ENCODE measurements around the gene TMEM176B. TPM values are rescaled to one million over a fixed set of nuclear protein-coding genes. Genes with fewer than 3 reads are reported as not detected.

Gene TMEM176B
- total RNA-seq, 4 donors from 2014 or later, result 2.5 to 16.6 (median 6.1) TPM

DNA sequence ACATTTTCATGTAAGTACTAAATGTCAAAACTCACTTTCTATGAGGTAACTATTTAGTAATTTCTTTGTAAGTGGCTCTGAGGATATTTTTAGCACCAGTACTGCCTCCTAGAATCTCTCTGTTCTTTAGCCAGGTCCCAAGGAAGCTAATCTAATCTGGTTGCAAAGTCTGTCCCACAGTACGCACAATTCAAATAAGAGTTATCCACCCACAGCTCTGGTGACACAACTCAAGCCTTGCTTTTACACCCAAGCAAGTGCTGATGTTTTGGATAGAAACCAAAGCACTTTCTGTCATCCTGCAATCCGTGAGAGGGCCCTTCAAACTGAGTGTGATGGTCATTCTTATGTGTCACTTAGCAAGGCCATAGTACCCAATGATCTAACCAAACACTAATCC, 48.5 kb downstream of the TMEM176B start:
- intact Hi-C loops (cut with DNase I; ENCODE audit: low total_unique reads), result no loop called here
- 54 to 57% methylated on average over 2 of the region's 2 CpGs for WGBS, 2 donors

DNA sequence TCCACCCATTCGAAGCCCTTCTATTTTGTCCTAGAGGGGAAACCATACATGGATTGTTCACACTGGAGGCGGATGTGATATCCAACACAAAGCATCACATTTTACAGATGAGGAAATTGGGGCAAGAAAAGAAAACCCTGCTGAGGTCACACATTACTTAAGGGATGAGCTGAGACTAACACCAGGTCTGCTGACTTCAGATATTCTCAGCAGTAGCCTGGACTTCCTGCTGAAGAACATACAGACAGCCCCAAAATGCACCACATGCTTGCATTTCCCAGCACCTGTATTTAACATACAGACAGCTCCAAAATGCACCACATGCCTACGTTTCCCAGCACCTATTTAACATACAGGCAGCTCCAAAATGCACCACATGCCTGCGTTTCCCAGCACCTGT, 51.8 kb downstream of the TMEM176B start:
- H3K4me3 ChIP-seq (ENCODE audit: low read depth, poor library complexity, severe bottlenecking), result no peak overlapping the region
- WGBS, 2 donors, result 73 to 75% methylated on average over 4 of the region's 4 CpGs
- no peak for TF ChIP-seq POLR2A (IDR thresholded peaks at IDR 0.05)
- no peak for TF ChIP-seq CTCF (IDR thresholded peaks at IDR 0.05)
- no peak for DNase-seq (ENCODE audit: low spot score in 2 of 2)
- intact Hi-C loops (cut with DNase I; ENCODE audit: low total_unique reads), result no loop called here

More for the DNA sequence above, 48.5 kb downstream of the TMEM176B start:
- no peak for DNase-seq (ENCODE audit: low spot score in 2 of 2)
- TF ChIP-seq POLR2A (IDR thresholded peaks at IDR 0.05) (no peak), CTCF (IDR thresholded peaks at IDR 0.05) (no peak)
- no peak overlapping the region for H3K4me3 ChIP-seq (ENCODE audit: low read depth, poor library complexity, severe bottlenecking)

DNA sequence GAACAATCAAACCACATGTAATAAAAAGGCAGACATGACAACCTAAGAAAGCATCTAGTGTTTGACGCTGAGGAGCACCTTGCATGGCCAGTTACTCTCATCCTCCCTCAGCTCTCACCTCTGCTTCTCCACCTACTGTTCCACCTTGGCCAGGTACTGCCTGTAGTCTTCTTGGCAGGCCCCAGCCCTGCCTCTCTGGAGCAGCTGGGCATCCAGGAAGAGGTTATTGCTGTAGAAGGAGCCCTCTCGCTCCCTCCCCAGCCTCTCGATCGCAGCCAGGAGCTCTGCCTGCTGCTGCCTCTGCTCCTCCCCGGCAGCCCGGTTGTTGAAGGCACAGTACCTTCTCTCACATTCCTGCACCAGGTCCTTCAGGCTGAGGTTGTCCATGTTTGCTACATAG, 53.2 kb downstream of the TMEM176B start:
- 73 to 79% methylated on average over 6 of the region's 6 CpGs for WGBS, 2 donors
- no peak for TF ChIP-seq POLR2A (IDR thresholded peaks at IDR 0.05)
- TF ChIP-seq CTCF (IDR thresholded peaks at IDR 0.05), result no peak
- intact Hi-C loops (cut with DNase I; ENCODE audit: low total_unique reads), result no loop called here
- H3K4me3 ChIP-seq (ENCODE audit: low read depth, poor library complexity, severe bottlenecking), result no peak overlapping the region
- DNase-seq (ENCODE audit: low spot score in 2 of 2), result no peak

DNA sequence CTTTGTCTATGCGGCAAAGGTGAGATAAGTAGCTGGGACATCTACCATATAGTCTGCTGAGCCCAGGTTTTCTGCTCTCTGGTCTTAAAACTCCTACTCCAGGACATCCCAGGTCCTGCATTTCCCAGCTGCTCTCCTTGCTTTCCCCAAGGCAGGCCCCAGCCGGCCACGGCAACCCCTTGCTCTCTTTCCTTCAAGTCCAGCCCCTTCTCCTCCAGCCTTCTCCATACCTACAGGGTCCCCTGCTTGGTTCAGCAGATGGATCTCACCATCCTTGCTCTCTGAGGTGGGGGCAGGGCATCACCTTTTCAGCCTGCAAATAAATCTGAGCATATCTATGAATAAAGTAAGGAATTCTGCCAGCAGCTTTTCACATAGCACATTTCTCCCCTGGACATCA, 54.3 kb downstream of the TMEM176B start:
- TF ChIP-seq POLR2A (IDR thresholded peaks at IDR 0.05) (no peak), CTCF (IDR thresholded peaks at IDR 0.05) (no peak)
- no peak overlapping the region for H3K4me3 ChIP-seq (ENCODE audit: low read depth, poor library complexity, severe bottlenecking)
- 65 to 83% methylated on average over 3 of the region's 3 CpGs for WGBS, 2 donors
- no peak for DNase-seq (ENCODE audit: low spot score in 2 of 2)
- intact Hi-C loops (cut with DNase I; ENCODE audit: low total_unique reads), result no loop called here

DNA sequence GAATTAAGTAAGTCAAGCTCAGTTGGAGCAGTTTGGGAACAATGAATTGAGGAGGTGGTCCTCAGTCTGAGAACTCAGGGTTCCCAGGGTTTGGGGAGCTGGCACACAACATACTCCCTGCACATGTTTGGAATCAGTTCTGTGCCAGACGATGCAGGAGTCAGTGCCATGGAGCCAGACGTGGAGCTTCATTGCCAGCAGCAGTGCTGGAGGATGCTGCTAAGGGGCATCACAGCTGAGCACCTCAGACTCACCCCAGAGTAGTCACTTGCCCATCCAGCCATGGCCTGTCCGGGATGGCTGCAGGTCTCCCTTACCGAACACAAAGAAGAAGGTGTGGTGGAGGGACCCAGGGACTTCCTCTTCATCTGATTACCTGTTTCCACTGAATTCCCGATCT, 55.1 kb downstream of the TMEM176B start:
- WGBS, 2 donors, result 75 to 77% methylated on average over 5 of the region's 5 CpGs
- DNase-seq (ENCODE audit: low spot score in 2 of 2), result no peak
- TF ChIP-seq CTCF (IDR thresholded peaks at IDR 0.05), result no peak
- no peak for TF ChIP-seq POLR2A (IDR thresholded peaks at IDR 0.05)
- no peak overlapping the region for H3K4me3 ChIP-seq (ENCODE audit: low read depth, poor library complexity, severe bottlenecking)
- intact Hi-C loops (cut with DNase I; ENCODE audit: low total_unique reads), result no loop called here

GRCh38 chr7:150744041-150744656, 56.0 kb downstream of the TMEM176B start:
- TF ChIP-seq CTCF (IDR thresholded peaks at IDR 0.05), result no peak
- TF ChIP-seq POLR2A (IDR thresholded peaks at IDR 0.05), result no peak
- 80 to 84% methylated on average over 8 of the region's 8 CpGs for WGBS, 2 donors
- intact Hi-C loops (cut with DNase I; ENCODE audit: low total_unique reads), result no loop called here
- H3K4me3 ChIP-seq (ENCODE audit: low read depth, poor library complexity, severe bottlenecking), result no peak overlapping the region
- no peak for DNase-seq (ENCODE audit: low spot score in 2 of 2)

Measured in lower leg skin (tissue), 4 donors.